Thyroid gland (tissue), 4 donors: Measurements from ENCODE around the gene UBAP1. TPM values are rescaled to one million over a fixed set of nuclear protein-coding genes. Genes with fewer than 3 reads are reported as not detected.
A peak's percentile ranks its signal among the peaks of the same experiment; 100 is the strongest.
"Not testable (repeated sequence)": the region's sequence is repeated elsewhere in the genome, so short reads cannot be mapped to it uniquely, and the experiment has no call there.

Source experiments
- DNase-seq, 2 donors: peaks; one replicate each; pipeline ENCODE4 v3.0.0-alpha.2; 2019
- H3K27ac ChIP-seq, 3 donors: fragments of 200-600 bp; sonication (generic); 1 replicate in 2 of 3; 2 replicates in 1 of 3; pipeline ENCODE4 v1.5.1; 2016 to 2019; ENCODE audit warnings: mild to moderate bottlenecking in 1 of 3, moderate library complexity in 1 of 3
- H3K27me3 ChIP-seq: fragments of 200-600 bp; sonication (generic); one replicate; pipeline ENCODE4 v1.5.1; 2019
- H3K36me3 ChIP-seq, 2 donors: fragments of 200-600 bp; sonication (generic); one replicate each; pipeline ENCODE4 v1.5.1; 2016 to 2019
- H3K4me1 ChIP-seq, 2 donors: fragments of 200-600 bp; sonication (generic); one replicate each; pipeline ENCODE4 v1.5.1; 2017 to 2019
- H3K4me3 ChIP-seq, 3 donors: fragments of 200-600 bp; sonication (generic); replicated peaks in 1 of 3; 1 replicate in 2 of 3; 2 replicates in 1 of 3; pipeline ENCODE4 v1.5.1; 2016; ENCODE audit warnings: mild to moderate bottlenecking in 1 of 3
- H3K9me3 ChIP-seq: fragments of 200-600 bp; sonication (generic); one replicate; pipeline ENCODE4 v1.5.1; 2017
- CTCF ChIP-seq, 6 experiments: fragments of 200-600 bp in 3 of 6; fragments of 450-650 bp in 3 of 6; sonication (generic) in 3 of 6; IDR thresholded peaks; one replicate each; pipeline ENCODE4 v1.5.1; 2016 to 2019; ENCODE audit warnings: antibody characterized with exemption in 6 of 6, mild to moderate bottlenecking in 2 of 6, inconsistent platforms in 1 of 6, moderate library complexity in 1 of 6
- POLR2A ChIP-seq, 2 donors: fragments of 450-650 bp; IDR thresholded peaks; one replicate each; pipeline ENCODE4 v1.6.1; 2017; ENCODE audit warnings: antibody characterized with exemption in 2 of 2, mild to moderate bottlenecking in 2 of 2, moderate library complexity in 1 of 2
- WGBS, 2 donors: methylation state at CpG; one replicate each; pipeline ENCODE4 v1.1.5; 2017; 5-methylcytosine and 5-hydroxymethylcytosine counted together
- intact Hi-C: fragments of 100-400 bp; cut with DNase I; formaldehyde crosslinking; loops from one replicate; pipeline ENCODE4 v1.15.1; 2023
- total RNA-seq, 4 donors: library from RNA; depleted of rRNA; stranded (reverse); fragments of >200 nt; gene quantifications; one replicate each; pipeline ENCODE4 v1.2.3, GENCODE V29; 2016

The UBAP1 gene
- 10 to 100 TPM; 41.3 to 50.5 (median 44.8) TPM for total RNA-seq

GRCh38 chr9:34178436-34179212 lies at the start of gene UBAP1:
UBAP1 (plus strand) TSS chr9:34179043; CDS start chr9:34220915, 41,872 bp downstream.
- WGBS, 2 donors, result 1 to 2% methylated on average over 44 of the region's 48 CpGs
- Histone ChIP-seq H3K4me3 (peak within 1 kb of the TSS; percentile 53 to 66 (median 54)), H3K36me3 (no peaks in the 10 kb centered on the region), H3K9me3 (no peaks in the 10 kb centered on the region), H3K27me3 (no peaks in the 10 kb centered on the region), H3K4me1 (peaks cover 6 to 15% of the 10 kb centered on the region in 2 donors), H3K27ac (peak within 1 kb of the TSS; percentile 82 to 93 (median 91))
- TF ChIP-seq CTCF (IDR thresholded peaks at IDR 0.05) (peak in 2 of 6 experiments; percentile 2 to 38), POLR2A (IDR thresholded peaks at IDR 0.05) (peak in 1 of 2 donors; percentile 96)
- peak; percentile 97 for DNase-seq
- intact Hi-C loops, result no loop called here

GRCh38 chr9:34131571-34131970 lies 47.3 kb upstream of the UBAP1 start:
- H3K27me3 ChIP-seq, result no peaks in the 10 kb centered on the region
- WGBS, 2 donors, result 95% methylated on average over 7 of the region's 7 CpGs
- peaks cover 5 to 6% of the 10 kb centered on the region in 2 donors for H3K4me1 ChIP-seq
- H3K27ac ChIP-seq, result no peak overlapping the region
- H3K9me3 ChIP-seq, result no peaks in the 10 kb centered on the region
- intact Hi-C loops, result no loop called here
- no peak for DNase-seq
- H3K36me3 ChIP-seq, result no peaks in the 10 kb centered on the region
- H3K4me3 ChIP-seq, result no peak overlapping the region
- TF ChIP-seq POLR2A (IDR thresholded peaks at IDR 0.05), result no peak
- no peak for TF ChIP-seq CTCF (IDR thresholded peaks at IDR 0.05)

GRCh38 chr9:34133436-34133949 lies 45.4 kb upstream of the UBAP1 start:
- Histone ChIP-seq H3K4me1 (no peaks in the 10 kb centered on the region), H3K27me3 (no peaks in the 10 kb centered on the region), H3K27ac (no peak overlapping the region), H3K36me3 (no peaks in the 10 kb centered on the region), H3K4me3 (no peak overlapping the region), H3K9me3 (no peaks in the 10 kb centered on the region)
- intact Hi-C loops, result no loop called here
- DNase-seq, result no peak
- TF ChIP-seq POLR2A (IDR thresholded peaks at IDR 0.05), result no peak
- TF ChIP-seq CTCF (IDR thresholded peaks at IDR 0.05), result no peak
- 87 to 92% methylated on average over 6 to 14 of the region's 16 CpGs for WGBS, 2 donors

GRCh38 chr9:34134521-34134920 lies 44.3 kb upstream of the UBAP1 start:
- no peak for TF ChIP-seq CTCF (IDR thresholded peaks at IDR 0.05)
- TF ChIP-seq POLR2A (IDR thresholded peaks at IDR 0.05), result no peak
- intact Hi-C loops, result no loop called here
- Histone ChIP-seq H3K4me1 (no peaks in the 10 kb centered on the region), H3K36me3 (no peaks in the 10 kb centered on the region), H3K9me3 (no peaks in the 10 kb centered on the region), H3K27me3 (no peaks in the 10 kb centered on the region), H3K4me3 (no peak overlapping the region), H3K27ac (no peak overlapping the region)
- WGBS, 2 donors, result 90 to 91% methylated on average over 26 of the region's 30 CpGs
- no peak for DNase-seq

- H3K27me3 ChIP-seq, H3K9me3 ChIP-seq, H3K4me1 ChIP-seq, DNase-seq, intact Hi-C loops, H3K4me3 ChIP-seq, H3K27ac ChIP-seq, H3K36me3 ChIP-seq: not testable (repeated sequence)
- 71 to 78% methylated on average over 1 of the region's 1 CpG for WGBS, 2 donors
Observed at GRCh38 chr9:34138644-34139043, 40.2 kb upstream of the UBAP1 start.
